GM13976 (cell line): ENCODE results near the gene HOXB7.

Experiments used
- DNase-seq: peaks from one replicate; pipeline ENCODE4 v3.0.0; 2012; ENCODE audit warnings: low spot score
- CTCF ChIP-seq: IDR thresholded peaks from 2 replicates; pipeline ENCODE4 v1.5.1; 2012; ENCODE audit warnings: borderline replicate concordance, mild to moderate bottlenecking; ENCODE audit not compliant: insufficient read depth; ENCODE audit errors: extremely low read depth, missing control alignments, control extremely low read depth
- in situ Hi-C: fragments of 300-500 bp; cut with MboI; formaldehyde crosslinking; loops from one replicate; pipeline ENCODE4 v1.12.0; 2022; ENCODE audit warnings: low sequenced_read_pairs, mixed read lengths, inconsistent platforms; ENCODE audit not compliant: unreplicated experiment

HOXB7 gene

GRCh38 chr17:48586355-48587258 lies 24.2 kb downstream of the HOXB7 start:
- peak; percentile 74 for DNase-seq
- in situ Hi-C loops: no loop called here
- peak; percentile 0 for TF ChIP-seq CTCF

- no peak for DNase-seq
- in situ Hi-C loops: no loop called here
- no peak for TF ChIP-seq CTCF
Measured at GRCh38 chr17:48584223-48584741, 26.5 kb downstream of the HOXB7 start.

- TF ChIP-seq CTCF: no peak
- no peak for DNase-seq
- in situ Hi-C loops: no loop called here
Measured at GRCh38 chr17:48583708-48584222, 27.1 kb downstream of the HOXB7 start.

GRCh38 chr17:48582750-48583069 lies 28.1 kb downstream of the HOXB7 start:
- no peak for DNase-seq
- TF ChIP-seq CTCF: no peak
- in situ Hi-C loops: no loop called here

- in situ Hi-C loops: no loop called here
- TF ChIP-seq CTCF: no peak
- no peak for DNase-seq
Measured at GRCh38 chr17:48579760-48580554, 30.9 kb downstream of the HOXB7 start.

GRCh38 chr17:48579471-48579759 lies 31.4 kb downstream of the HOXB7 start:
- TF ChIP-seq CTCF: no peak
- DNase-seq: no peak
- in situ Hi-C loops: no loop called here
